HG03521 (cell line): ENCODE results near the gene SMNDC1.
A peak's percentile ranks its signal among the peaks of the same experiment; 100 is the strongest.
"Not testable (repeated sequence)": the region's sequence is repeated elsewhere in the genome, so short reads cannot be mapped to it uniquely, and the experiment has no call there.

Experiments
- ATAC-seq: cut with Tn5 transposase; IDR thresholded peaks from one replicate; pipeline ENCODE4 v1.9.1; 2021; ENCODE audit warnings: mild to moderate bottlenecking, moderate library complexity; ENCODE audit not compliant: unreplicated experiment

SMNDC1 gene

GRCh38 chr10:110285501-110285900 is 19.2 kb downstream of the SMNDC1 start:
- ATAC-seq = no peak

GRCh38 chr10:110284262-110284661 is 20.5 kb downstream of the SMNDC1 start:
- ATAC-seq = no peak

GRCh38 chr10:110279407-110279986 is 25.2 kb downstream of the SMNDC1 start:
- no peak for ATAC-seq

GRCh38 chr10:110278562-110279406 is 25.9 kb downstream of the SMNDC1 start:
- ATAC-seq = no peak

GRCh38 chr10:110277591-110277990 is 27.1 kb downstream of the SMNDC1 start:
- no peak for ATAC-seq

GRCh38 chr10:110276603-110277002 is 28.1 kb downstream of the SMNDC1 start:
- no peak for ATAC-seq

- no peak for ATAC-seq
Observed at GRCh38 chr10:110275128-110275729, 29.5 kb downstream of the SMNDC1 start.

GRCh38 chr10:110274647-110275046 is 30.1 kb downstream of the SMNDC1 start:
- ATAC-seq = no peak

GRCh38 chr10:110274072-110274627 is 30.6 kb downstream of the SMNDC1 start:
- ATAC-seq = no peak

GRCh38 chr10:110273474-110273873 is 31.2 kb downstream of the SMNDC1 start:
- ATAC-seq = no peak

GRCh38 chr10:110272995-110273394 is 31.7 kb downstream of the SMNDC1 start:
- not testable (repeated sequence) for ATAC-seq

GRCh38 chr10:110269374-110270318 is 35.1 kb downstream of the SMNDC1 start:
- peak; percentile 50 for ATAC-seq

- no peak for ATAC-seq
Observed at GRCh38 chr10:110268971-110269370, 35.7 kb downstream of the SMNDC1 start.

- no peak for ATAC-seq
Observed at GRCh38 chr10:110268442-110268841, 36.3 kb downstream of the SMNDC1 start.

- ATAC-seq = no peak
Observed at GRCh38 chr10:110267276-110267675, 37.4 kb downstream of the SMNDC1 start.

GRCh38 chr10:110265573-110266193 is 39.0 kb downstream of the SMNDC1 start:
- no peak for ATAC-seq

- ATAC-seq = no peak
Observed at GRCh38 chr10:110263164-110263563, 41.6 kb downstream of the SMNDC1 start.

- ATAC-seq = no peak
Observed at GRCh38 chr10:110260746-110261477, 43.8 kb downstream of the SMNDC1 start.

- no peak for ATAC-seq
Observed at GRCh38 chr10:110259317-110259716, 45.4 kb downstream of the SMNDC1 start.
